GM19395 (cell line): ENCODE results near the gene RHEX.
"Not testable (repeated sequence)": the region's sequence is repeated elsewhere in the genome, so short reads cannot be mapped to it uniquely, and the experiment has no call there.

ENCODE experiments used
- ATAC-seq: cut with Tn5 transposase; IDR thresholded peaks from one replicate; pipeline ENCODE4 v1.9.1; 2021; ENCODE audit warnings: mild to moderate bottlenecking, moderate library complexity; ENCODE audit not compliant: unreplicated experiment

The RHEX gene

DNA sequence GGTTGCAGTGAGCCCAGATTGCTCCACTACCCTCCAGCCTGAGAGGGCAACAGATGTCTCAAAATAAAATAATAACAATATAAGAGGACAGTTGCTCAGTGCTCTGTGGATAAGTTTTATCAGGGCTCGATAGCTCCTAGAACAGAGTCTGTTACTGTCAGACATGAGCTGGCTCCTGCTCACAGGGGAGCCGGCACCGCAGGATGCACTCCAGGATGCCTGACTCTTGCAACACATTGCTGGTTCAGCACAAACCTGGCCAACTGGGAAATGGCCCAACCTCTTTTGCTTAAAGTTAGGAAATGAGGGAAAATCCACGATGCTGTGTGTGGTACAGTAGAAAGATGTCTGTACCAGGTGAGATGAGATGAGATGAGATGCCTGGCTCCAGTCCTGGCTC lies 23.5 kb upstream of the RHEX start:
- no peak for ATAC-seq

DNA sequence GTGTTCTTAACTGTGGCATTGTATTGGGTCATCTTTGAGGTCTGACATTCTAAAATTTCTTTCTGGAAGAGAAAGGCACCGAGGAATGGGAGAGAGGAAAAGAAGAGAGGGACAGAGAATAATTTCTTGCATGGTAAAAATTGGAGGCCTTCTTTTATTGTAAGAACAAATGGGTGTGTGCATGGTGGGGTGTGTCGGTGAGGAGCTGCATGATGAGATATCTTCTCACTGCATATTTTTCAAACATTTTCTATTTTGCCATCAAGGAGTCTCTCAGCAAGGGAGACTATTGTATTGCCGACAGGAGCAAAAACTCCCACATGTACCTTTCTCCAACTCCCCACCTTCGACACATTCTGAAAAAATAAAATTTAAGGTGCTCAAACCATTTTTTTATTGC lies 22.8 kb upstream of the RHEX start:
- no peak for ATAC-seq

DNA sequence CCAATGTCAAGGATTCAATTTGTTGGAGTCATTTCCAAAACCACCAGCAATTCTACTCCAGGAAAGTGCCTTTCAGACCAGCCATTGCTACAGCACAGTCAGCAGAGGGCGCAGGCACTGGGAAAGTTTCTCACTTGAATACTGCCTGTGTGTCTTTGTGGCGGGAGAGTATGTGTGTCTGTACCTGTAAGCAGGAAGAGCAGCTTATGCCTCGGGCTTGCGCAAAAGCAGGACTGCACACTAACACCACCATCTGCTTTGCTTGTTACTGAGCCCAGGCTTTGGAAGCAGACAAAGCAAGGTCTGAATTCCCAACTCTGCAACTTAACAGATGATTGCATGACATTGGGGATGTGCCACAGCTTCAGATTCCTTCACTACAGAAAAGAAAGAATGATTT lies 22.3 kb upstream of the RHEX start:
- peak; percentile 83 for ATAC-seq

DNA sequence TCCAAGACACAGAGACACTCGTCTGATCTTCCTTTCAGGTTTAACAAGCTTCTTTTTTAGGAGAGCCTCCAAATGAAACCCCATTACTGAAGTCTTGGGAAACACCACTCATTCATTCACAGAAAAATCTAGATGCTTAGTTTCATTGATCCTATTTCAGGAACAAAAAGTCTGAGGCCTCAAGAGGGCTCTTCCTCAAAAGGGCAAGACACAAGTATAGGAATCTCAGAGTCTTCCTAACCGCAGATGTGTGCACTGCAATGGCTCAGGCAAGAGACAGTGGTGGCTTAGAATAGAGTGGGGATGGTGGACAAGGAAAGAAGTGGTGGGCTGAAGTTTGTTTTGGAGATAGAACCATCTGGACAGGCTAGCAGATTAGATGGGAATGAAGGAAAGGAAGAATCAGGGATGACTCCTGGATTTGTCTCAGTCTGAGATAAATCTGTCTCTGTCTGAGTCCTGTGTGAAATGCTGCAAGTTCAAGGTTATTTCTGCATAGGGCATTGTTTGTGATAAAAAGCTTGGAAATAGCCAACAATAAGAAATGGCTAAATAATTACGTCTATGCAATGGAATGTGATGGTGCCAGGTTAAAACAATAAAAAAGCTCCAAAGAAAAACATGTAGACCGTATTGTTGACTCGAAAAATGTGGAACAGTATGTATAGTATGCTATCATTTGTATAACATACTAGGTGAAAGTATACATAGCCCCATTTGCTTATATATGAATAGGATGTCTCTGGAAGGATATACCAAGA lies 20.4 kb upstream of the RHEX start:
- no peak for ATAC-seq

DNA sequence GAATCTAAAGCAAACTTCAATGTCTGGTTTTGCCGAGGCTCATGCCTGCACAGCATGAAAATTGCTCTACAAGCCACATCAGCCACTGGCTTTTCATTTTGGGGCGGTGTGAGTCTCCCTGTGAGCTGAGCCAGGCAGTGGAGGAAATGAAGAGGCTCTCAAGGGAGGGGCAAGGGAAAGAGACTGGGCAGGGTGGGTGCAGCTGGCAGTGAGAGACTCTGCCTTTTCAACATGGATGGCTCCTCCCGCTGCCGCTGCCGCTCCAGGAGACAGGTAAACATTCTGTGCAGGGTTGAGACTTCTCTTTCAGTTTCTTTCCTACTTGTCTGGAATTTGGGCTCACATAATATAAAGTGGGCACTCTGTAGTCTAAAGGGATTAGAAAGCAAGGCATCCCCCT lies 17.9 kb upstream of the RHEX start:
- ATAC-seq = no peak

DNA sequence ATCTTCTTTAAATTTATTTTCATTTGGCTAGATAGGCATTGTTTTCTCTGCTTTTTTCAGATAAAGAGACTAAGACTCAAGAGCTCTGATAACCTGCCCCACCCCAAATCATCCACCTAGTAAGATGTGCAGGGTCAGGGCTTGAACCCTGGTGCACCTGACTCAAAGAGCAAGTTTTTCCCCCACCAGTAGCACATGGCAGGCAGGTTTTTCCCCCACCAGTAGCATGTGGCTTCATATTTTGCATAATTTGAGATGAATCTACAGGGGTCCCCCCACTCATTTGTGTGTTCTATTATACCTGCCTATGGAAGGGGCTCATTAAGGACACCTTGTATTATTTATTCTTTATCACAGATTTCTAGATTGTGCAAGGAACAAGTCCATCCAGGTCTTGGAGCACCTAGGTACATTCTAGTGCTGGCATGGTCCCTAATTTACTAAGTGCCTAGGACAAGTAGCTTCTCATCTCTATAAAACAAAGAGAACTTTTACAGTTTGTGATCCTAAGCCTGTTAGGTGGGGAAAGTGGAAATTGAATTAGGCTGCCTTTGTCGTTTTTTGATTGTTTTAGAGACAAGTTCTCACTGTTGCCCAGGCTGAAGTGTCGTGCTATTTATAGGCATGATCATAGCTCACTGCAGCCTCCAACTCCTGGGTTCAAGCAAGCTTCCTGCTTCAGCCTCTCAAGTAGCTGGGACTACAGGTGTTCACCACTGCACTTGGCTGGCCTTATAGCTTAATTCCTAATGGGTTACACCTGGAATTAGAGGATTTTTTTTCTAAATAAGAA lies 16.1 kb upstream of the RHEX start:
- ATAC-seq = no peak

DNA sequence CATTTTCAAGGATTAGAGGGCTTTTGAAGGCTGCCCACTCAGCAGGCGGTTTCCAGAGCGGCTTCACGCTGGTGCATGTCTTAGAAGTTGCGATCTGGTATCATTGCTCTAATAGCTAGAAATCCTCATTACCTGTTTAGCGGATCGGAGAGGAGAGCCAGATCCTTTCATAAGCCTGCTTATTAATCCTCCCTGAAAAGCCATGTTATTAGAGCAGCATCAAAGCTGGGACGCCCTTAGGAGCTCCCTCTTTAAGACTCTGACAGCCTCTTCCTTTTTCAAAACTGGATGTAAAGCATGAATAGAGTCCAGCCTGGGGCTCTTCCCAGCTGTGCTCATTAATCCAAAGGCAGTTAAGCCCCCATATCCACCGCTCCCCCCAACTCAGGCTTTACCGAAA lies 15.4 kb upstream of the RHEX start:
- ATAC-seq = no peak

DNA sequence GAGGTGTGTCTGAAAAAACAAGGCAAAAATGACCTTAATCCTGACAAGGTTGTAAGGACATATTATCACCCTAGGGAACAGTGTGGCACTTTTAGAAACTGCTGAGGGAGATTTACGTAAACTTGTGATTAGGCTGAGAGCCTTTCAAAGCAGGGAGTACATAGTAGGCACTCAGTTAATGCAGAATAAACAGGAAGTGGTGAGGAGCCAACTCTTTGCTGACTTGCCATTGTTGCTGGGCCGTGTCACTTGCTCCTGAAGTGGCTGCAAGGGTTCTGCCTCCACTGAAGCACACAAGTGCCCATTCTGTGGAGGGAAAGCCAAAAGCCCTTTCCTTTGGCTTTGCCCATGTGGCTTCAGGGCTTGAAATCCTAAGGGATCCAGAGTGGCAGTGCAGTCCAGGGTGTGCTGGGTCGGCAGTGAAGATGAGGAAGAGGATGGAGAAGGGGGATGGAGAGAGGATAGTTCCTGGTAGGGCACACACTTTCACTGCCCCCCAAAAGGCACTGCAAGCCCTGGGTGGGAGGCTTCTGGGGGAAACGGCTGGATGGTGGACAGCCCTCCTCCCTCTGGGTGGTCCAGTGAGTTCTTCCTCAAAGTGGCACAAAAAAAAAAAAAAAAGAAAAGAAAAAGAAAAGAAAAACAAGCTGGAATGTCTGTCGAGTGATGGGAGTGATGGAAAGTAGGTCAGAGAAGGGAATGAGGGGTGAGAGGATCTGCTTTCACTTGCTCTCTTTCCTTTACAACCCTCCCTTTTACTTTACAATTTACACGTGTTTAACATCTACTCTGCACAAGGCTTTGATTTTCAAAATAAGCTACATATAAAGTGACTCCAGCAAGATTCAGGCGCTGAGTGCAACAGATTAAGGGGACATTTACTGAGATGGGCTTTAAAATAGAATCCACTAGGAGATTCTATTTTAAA lies 13.7 kb upstream of the RHEX start:
- ATAC-seq = no peak

DNA sequence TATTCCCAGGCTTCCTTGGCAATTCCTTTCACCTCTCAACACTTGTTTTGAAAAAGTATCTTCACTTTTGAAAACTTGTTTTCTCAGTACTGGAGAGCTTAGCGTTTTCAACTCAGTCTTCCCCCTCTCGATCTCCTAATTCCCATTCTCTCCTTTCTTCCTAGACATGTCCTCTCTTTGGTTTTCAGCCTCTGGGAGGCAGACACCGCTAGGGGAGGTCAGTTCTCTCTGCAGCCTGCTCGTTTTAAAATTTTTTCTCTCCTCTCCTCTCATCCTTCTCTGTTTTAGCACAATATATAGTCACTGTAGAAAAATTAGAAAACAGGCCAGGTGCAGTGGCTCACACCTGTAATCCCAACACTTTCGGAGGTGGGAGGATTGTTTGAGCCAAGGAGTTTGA lies 12.6 kb upstream of the RHEX start:
- no peak for ATAC-seq

DNA sequence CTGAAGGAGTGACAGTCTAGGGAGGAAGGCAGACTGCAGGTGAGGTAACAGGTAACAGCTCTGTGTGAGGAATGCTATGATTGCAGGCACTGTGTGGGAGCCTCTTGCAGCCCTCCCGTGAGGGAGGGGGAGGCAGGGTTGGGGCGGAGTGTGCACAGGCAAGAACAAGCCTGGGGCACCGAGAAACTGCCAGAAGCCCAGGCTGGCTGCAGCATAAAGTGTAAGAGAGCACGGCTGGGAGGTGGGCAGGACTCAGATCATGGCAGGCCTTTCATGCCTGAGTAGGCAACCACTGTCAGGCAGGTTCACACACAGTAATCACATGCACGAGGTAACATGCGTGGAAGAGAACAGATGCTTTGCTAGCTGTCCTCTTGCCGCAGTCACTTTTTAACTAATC lies 11.3 kb upstream of the RHEX start:
- ATAC-seq = no peak

DNA sequence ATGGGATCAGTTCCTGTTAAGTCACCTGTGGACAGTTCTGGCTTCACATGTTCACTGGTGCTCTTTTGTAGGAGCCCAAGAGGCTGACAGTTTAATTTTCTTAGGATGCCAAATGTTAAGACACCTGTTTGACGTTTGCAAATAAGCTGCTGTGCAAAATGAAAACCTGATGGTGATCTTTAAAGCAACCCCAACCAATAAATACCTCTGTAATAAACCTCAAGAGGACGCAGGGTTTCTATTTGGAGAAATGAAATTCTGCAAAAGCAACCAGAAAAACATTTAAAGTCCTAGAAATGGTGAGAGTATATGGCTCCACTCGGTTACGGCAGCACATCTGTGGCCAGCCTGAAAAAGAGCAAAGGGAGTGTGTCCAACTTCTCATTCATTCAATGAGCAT lies 5.7 kb upstream of the RHEX start:
- no peak for ATAC-seq

DNA sequence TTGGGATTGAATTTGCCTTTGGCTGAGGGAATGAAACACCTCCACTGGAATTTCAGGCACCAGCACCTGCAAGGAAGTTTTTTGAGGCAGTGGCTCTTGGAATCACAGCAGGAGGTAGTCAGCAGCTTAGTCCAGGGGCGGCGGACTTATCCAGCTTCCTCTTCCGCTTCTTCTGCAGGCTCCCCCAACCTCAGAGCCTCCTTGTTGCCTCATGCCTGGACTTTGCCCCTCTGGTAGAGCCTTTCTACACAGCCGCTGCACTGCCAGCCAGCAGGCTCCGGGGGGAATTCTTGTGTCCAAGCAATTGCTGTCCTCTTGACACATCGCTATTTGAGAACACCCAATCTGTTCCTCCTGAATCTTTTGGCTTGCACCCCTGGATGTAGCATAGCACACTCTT lies 4.4 kb upstream of the RHEX start:
- no peak for ATAC-seq

DNA sequence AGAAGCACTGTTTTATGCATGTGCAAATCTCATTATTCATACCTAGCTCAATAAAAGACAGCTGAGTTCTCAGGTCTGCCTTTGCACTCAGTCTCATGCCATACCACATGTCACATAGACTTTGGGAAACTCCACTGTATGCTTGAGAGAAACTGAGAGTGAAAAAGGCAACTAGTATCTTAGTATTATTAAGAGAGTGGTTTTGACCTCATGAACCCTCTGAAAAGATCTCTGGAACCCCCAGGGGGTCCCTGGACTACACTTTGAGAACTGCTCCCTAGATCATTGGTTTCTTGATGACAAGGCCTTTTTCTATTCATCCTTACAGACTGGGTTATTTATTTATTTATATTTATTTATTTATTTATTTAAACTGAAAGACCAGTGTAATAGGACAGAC lies 3.7 kb upstream of the RHEX start:
- peak; percentile 52 for ATAC-seq

DNA sequence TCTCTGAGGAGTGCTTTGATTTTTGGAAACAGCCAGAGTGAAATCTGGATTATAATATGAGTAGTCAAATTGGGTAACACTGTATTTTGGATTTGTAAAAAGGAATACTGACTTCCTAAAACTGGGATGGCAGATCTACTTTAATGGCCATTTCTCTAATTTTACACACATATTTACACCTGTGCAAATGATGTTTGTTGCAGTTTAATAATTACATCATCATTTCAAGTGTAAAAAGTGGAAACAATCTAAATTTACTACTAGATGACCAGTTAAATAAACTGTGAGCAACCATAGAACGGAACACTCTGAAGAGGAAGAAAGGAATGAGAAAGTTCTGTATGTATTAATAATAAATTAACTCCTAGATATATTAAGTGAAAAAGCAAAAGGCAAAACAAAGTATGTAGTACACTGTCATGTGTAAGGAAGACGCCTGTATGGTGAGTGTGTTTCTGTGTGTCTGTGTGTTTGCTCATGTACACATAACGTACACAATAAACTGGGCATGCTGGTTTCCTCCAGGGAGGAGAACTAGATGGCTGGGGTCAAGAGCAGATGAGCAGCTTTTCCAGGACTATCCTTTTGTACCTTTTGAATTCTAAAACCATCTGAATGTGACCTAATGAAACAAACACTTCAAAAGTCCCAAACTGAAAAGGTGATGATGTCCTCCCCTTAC lies 2.9 kb upstream of the RHEX start:
- ATAC-seq = no peak

DNA sequence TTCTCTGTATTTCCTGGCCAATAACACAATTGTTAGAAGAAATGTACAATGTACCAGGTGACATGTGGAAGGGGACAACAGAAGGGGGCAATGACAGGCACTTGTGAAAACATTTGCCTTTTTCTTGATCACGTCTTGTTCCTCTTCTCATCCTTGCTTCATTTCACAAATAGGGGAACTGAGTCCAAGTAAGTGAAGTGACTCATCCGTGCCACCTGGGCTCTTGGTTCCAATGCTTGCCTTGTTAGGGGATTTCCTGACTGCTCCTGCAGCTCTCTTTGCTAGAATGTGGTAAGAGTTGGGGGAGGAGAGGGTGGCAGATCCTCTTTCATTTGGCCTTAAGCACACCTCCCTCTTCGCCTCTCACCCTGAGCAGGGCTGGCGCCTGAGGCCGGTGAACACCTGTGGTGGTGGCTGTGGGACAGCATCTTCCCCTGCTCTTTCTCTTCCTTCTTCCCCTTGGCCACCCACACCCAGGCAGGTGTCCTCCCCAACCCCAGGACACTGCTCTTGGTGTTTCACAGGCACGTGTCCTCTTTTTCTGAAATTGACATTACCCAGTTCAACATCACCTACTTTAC lies 2.2 kb upstream of the RHEX start:
- peak; percentile 85 for ATAC-seq

DNA sequence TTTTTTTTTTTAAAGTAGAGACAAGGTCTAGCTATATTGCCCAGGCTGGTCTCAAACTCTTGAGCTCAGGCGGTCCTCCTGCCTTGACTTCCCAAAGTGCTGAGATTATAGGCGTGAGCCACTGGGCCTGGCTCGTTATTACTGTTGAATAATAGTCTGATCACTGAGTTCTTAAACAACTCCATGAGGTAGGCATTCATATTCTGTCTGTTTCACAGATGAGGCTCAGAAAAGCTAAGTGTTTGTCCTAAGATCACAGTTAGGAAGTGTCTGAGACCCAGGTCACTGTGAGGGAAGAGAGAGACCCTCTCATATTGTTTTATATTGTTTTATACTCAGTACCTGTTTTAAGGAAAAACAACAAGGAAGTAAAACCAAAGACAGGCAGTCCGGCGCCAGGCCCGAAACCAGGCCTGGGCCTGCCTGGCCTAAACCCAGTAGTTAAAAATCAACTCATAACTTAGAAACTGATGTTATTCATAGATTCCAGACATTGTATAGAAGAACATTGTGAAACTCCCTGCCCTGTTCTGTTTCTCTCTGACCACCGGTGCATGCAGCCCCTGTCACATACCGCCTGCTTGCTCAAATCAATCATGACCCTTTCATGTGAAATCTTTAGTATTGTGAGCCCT lies 625 bp upstream of the RHEX start:
- not testable (repeated sequence) for ATAC-seq

DNA sequence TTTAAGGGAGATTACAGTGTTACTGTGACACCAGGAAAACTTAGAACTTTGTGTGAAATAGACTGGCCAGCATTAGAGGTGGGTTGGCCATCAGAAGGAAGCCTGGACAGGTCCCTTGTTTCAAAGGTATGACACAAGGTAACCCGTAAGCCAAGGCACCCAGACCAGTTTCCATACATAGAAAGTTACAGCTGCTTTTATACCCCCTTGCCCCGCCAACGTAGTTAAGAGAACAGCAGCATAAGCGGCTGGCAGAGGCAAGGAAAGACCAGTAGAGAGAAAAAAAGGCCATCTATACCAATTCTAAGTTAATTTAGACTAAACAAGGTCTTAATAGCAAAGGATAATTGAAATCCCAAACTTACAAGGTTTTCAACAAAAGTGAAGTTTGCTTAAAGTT lies 643 bp downstream of the RHEX start:
- ATAC-seq = not testable (repeated sequence)

DNA sequence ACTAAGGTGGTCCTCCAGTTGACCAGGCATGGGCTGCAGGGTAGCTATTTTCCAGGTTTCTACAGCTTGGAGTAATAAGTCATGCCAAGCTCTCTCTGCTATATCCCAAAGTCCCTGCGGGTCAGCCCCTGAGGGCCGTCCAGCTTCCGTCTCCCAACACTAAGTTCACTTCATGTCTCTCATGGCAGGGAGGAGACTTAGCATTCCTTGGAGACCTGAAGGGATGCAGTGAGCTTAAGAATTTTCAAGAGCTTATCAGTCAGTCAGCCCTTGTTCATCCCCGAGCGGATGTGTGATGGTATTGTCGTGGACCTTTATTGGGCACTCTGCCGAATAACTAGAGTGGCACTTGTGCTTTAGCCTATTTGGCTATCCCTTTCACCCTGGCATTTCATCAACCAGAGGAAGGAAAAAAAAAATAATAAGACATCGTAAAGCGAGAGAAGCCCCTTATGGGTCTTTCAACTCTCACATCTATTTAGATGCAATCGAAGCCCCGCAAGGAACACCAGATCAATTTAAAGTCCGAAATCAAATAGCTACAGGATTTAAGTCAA lies 2.2 kb downstream of the RHEX start:
- not testable (repeated sequence) for ATAC-seq

DNA sequence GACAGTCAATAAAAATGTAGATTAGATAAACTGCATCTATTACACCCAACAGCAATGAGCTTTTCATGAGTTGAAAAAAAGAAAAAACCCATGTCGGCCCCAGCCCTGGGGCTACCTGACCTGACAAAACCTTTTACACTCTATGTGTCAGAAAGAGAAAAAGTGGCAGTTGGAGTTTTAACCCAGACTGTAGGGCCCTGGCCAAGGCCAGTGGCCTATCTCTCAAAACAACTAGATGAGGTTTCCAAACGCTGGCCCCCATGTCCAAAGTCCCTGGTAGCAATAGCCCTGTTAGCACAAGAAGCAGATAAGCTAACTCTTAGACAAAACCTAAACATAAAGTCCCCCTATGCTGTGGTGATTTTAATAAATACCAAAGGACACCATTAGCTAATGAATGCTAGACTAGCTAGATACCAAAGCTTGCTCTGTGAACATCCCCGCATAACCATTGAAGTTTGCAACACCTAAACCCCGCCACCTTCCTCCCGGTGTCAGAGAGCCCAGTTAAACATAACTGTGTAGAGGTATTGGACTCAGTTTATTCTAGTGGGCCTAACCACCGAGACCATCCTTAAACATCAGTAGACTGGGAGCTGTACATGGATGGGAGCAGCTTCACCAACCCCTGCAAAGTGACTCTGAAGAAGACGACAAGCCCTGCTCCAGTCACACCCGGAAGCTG lies 2.8 kb downstream of the RHEX start:
- ATAC-seq = not testable (repeated sequence)
